Left ventricle myocardium inferior (tissue), 1 donor: ENCODE data around the gene CNNM3. TPM values are rescaled to one million over a fixed set of nuclear protein-coding genes. Genes with fewer than 3 reads are reported as not detected.

Source experiments
- DNase-seq: peaks from one replicate; pipeline ENCODE4 v3.0.0-alpha.2; 2020
- H3K27ac ChIP-seq: fragments of 200-600 bp; replicated peaks from 2 replicates; pipeline ENCODE4 v1.8.0; 2021
- H3K27me3 ChIP-seq: fragments of 200-600 bp; 2 replicates; pipeline ENCODE4 v1.8.0; 2021; ENCODE audit warnings: low read depth
- H3K36me3 ChIP-seq: fragments of 200-600 bp; 2 replicates; pipeline ENCODE4 v1.8.0; 2021
- H3K4me1 ChIP-seq: fragments of 200-600 bp; 2 replicates; pipeline ENCODE4 v1.8.0; 2021
- H3K4me3 ChIP-seq: fragments of 200-600 bp; 2 replicates; pipeline ENCODE4 v1.8.0; 2021; ENCODE audit warnings: mild to moderate bottlenecking, moderate library complexity
- H3K9me3 ChIP-seq: fragments of 200-600 bp; replicated peaks from 2 replicates; pipeline ENCODE4 v1.8.0; 2021
- intact Hi-C: fragments of 100-400 bp; cut with micrococcal nuclease; formaldehyde crosslinking; loops from one replicate; pipeline ENCODE4 v1.11.0; 2022
- microRNA-seq: library from miRNA; unstranded; fragments of <30 nt; microRNA quantifications from one replicate; pipeline ENCODE4 v1.2.0, GENCODE V29; 2020
- total RNA-seq: library from RNA; stranded (reverse); fragmentation: NEBNext Ultra II Directional; extraction: Animal tissue kit (Norgen Biotek cat#: 25700); gene quantifications from one replicate; pipeline ENCODE4 v1.2.1, GENCODE V29; 2021
- TF ChIP-seq, protein P1 (sequence below): fragments of 200-600 bp; IDR thresholded peaks from 2 replicates; pipeline ENCODE4 v1.8.0; 2021; ENCODE audit warnings: antibody characterized with exemption, mild to moderate bottlenecking, borderline replicate concordance
- donor health status: DM: no; HTN: yes; CAD: no; lungs with severe emphysema.

CNNM3 gene
- total RNA-seq, 1 donor from 2014 or later: 11.1 TPM

DNA sequence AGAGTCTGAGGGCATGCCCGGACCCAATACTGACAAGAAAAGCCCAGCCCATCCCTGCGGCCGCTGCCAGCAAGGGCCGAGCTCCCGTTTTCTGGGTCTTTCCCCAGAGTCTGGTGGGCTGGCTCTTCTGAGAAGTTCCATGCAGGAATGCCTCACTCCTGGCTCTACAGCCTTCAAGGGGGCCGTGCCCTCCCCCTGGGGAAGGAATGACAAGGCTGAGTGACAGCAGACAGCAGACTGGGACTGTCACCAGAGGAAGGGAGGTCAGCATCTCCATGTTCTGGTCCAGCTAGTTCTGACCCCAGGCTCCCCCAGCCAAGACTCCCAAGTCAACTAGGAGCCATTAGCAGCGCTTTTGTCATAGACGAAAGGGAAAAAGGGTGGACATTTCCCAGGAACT lies 66.8 kb downstream of the CNNM3 start:
- no peaks in the 10 kb centered on the region for H3K9me3 ChIP-seq

GRCh38 chr2:96883306-96883705 lies 67.2 kb downstream of the CNNM3 start:
- peaks cover 56% of the 10 kb centered on the region for H3K4me1 ChIP-seq
- no peak overlapping the region for H3K4me3 ChIP-seq
- TF ChIP-seq, protein P1, sequence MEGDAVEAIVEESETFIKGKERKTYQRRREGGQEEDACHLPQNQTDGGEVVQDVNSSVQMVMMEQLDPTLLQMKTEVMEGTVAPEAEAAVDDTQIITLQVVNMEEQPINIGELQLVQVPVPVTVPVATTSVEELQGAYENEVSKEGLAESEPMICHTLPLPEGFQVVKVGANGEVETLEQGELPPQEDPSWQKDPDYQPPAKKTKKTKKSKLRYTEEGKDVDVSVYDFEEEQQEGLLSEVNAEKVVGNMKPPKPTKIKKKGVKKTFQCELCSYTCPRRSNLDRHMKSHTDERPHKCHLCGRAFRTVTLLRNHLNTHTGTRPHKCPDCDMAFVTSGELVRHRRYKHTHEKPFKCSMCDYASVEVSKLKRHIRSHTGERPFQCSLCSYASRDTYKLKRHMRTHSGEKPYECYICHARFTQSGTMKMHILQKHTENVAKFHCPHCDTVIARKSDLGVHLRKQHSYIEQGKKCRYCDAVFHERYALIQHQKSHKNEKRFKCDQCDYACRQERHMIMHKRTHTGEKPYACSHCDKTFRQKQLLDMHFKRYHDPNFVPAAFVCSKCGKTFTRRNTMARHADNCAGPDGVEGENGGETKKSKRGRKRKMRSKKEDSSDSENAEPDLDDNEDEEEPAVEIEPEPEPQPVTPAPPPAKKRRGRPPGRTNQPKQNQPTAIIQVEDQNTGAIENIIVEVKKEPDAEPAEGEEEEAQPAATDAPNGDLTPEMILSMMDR: no peak
- intact Hi-C loops: no loop called here
- H3K9me3 ChIP-seq: no peaks in the 10 kb centered on the region
- no peaks in the 10 kb centered on the region for H3K27me3 ChIP-seq
- no peak overlapping the region for H3K27ac ChIP-seq
- DNase-seq: no peak
- no peaks in the 10 kb centered on the region for H3K36me3 ChIP-seq

More for the DNA sequence above, 66.8 kb downstream of the CNNM3 start:
- TF ChIP-seq, protein P1: no peak
- no peak for DNase-seq
- H3K4me1 ChIP-seq: peaks cover 52% of the 10 kb centered on the region
- no peaks in the 10 kb centered on the region for H3K27me3 ChIP-seq
- no peaks in the 10 kb centered on the region for H3K36me3 ChIP-seq
- H3K4me3 ChIP-seq: no peak overlapping the region
- intact Hi-C loops: no loop called here
- H3K27ac ChIP-seq: no peak overlapping the region

Small RNAs within 50 kb of the gene (microRNA-seq; reads per million reads assigned to microRNA genes)
- 2.5 reads per million for gene MIR3127

Other genes starting within 250 kb of the CNNM3 start
- 31.7 TPM for gene KANSL3, start 178.0 kb upstream of the CNNM3 start, total RNA-seq
- gene FER1L5, start 173.5 kb upstream of the CNNM3 start, total RNA-seq: 0.05 TPM
- 27.9 TPM for gene LMAN2L, start 76.2 kb upstream of the CNNM3 start, total RNA-seq
- gene CNNM4, start 55.4 kb upstream of the CNNM3 start, total RNA-seq: 28.9 TPM
- gene ANKRD23, start 27.8 kb downstream of the CNNM3 start, total RNA-seq: 14.4 TPM
- gene ANKRD39, start 41.7 kb downstream of the CNNM3 start, total RNA-seq: 14.3 TPM
- gene SEMA4C, start 53.8 kb downstream of the CNNM3 start, total RNA-seq: 16.6 TPM
- gene FAM178B, start 170.3 kb downstream of the CNNM3 start, total RNA-seq: 0.82 TPM